ENCODE data around the gene GZMB.

GRCh38 chr14:24673059-24673458, 39.1 kb upstream of the GZMB start:
- TF ChIP-seq POLR2A (IDR thresholded peaks at IDR 0.05) (no peak), CTCF (IDR thresholded peaks at IDR 0.05) (no peak)
